ENCODE results near the gene VAV3. TPM values are rescaled to one million over a fixed set of nuclear protein-coding genes. Genes with fewer than 3 reads are reported as not detected.
"Not testable (repeated sequence)": the region's sequence is repeated elsewhere in the genome, so short reads cannot be mapped to it uniquely, and the experiment has no call there.

VAV3 gene
- total RNA-seq, 1 experiment from 2014 or later: 3.8 TPM

GRCh38 chr1:107683191-107683657 lies 281.8 kb downstream of the VAV3 start:
- no peak for DNase-seq (ENCODE audit: low read depth)

- DNase-seq (ENCODE audit: low read depth): no peak
These were observed 282.5 kb downstream of the VAV3 start for GRCh38 chr1:107682467-107682866.

- no peak for DNase-seq (ENCODE audit: low read depth)
These were observed 283.9 kb downstream of the VAV3 start for GRCh38 chr1:107681001-107681479.

- DNase-seq (ENCODE audit: low read depth): peak; percentile 51
These were observed 284.4 kb downstream of the VAV3 start for GRCh38 chr1:107680579-107680985.

- DNase-seq (ENCODE audit: low read depth): no peak
These were observed 285.5 kb downstream of the VAV3 start for GRCh38 chr1:107679411-107679953.

- no peak for DNase-seq (ENCODE audit: low read depth)
These were observed 286.0 kb downstream of the VAV3 start for GRCh38 chr1:107678993-107679392.

- no peak for DNase-seq (ENCODE audit: low read depth)
These were observed 287.3 kb downstream of the VAV3 start for GRCh38 chr1:107677697-107678096.

GRCh38 chr1:107674486-107674885 lies 290.5 kb downstream of the VAV3 start:
- DNase-seq (ENCODE audit: low read depth): no peak

GRCh38 chr1:107673006-107673405 lies 292.0 kb downstream of the VAV3 start:
- no peak for DNase-seq (ENCODE audit: low read depth)

- no peak for DNase-seq (ENCODE audit: low read depth)
These were observed 294.5 kb downstream of the VAV3 start for GRCh38 chr1:107670397-107671040.

- DNase-seq (ENCODE audit: low read depth): peak; percentile 78
These were observed 295.0 kb downstream of the VAV3 start for GRCh38 chr1:107669996-107670395.

- DNase-seq (ENCODE audit: low read depth): peak; percentile 28
These were observed 296.2 kb downstream of the VAV3 start for GRCh38 chr1:107668762-107669161.

GRCh38 chr1:107666493-107666892 lies 298.5 kb downstream of the VAV3 start:
- DNase-seq (ENCODE audit: low read depth): no peak

GRCh38 chr1:107664982-107665925 lies 299.7 kb downstream of the VAV3 start:
- no peak for DNase-seq (ENCODE audit: low read depth)

GRCh38 chr1:107662971-107663370 lies 302.0 kb downstream of the VAV3 start:
- no peak for DNase-seq (ENCODE audit: low read depth)

GRCh38 chr1:107661158-107661557 lies 303.8 kb downstream of the VAV3 start:
- DNase-seq (ENCODE audit: low read depth): no peak

- DNase-seq (ENCODE audit: low read depth): no peak
These were observed 305.0 kb downstream of the VAV3 start for GRCh38 chr1:107659961-107660360.

GRCh38 chr1:107657356-107657755 lies 307.6 kb downstream of the VAV3 start:
- no peak for DNase-seq (ENCODE audit: low read depth)

- DNase-seq (ENCODE audit: low read depth): no peak
These were observed 311.2 kb downstream of the VAV3 start for GRCh38 chr1:107653765-107654164.

- DNase-seq (ENCODE audit: low read depth): no peak
These were observed 312.0 kb downstream of the VAV3 start for GRCh38 chr1:107653005-107653404.

GRCh38 chr1:107650825-107651224 lies 314.2 kb downstream of the VAV3 start:
- not testable (repeated sequence) for DNase-seq (ENCODE audit: low read depth)

- DNase-seq (ENCODE audit: low read depth): no peak
These were observed 316.0 kb downstream of the VAV3 start for GRCh38 chr1:107649023-107649422.
